Inflammatory macrophage (primary cell): ENCODE data around the gene MMP28.
"Not testable (repeated sequence)": the region's sequence is repeated elsewhere in the genome, so short reads cannot be mapped to it uniquely, and the experiment has no call there.

Source experiments
- DNase-seq, 2 donors: peaks; one replicate each; pipeline ENCODE4 v3.0.0-alpha.2; 2020 to 2022

The MMP28 gene

GRCh38 chr17:35765756-35766488, 29.5 kb downstream of the MMP28 start:
- DNase-seq, result no peak

- no peak for DNase-seq
Measured at GRCh38 chr17:35765086-35765710, 30.2 kb downstream of the MMP28 start.

GRCh38 chr17:35764123-35764991, 31.1 kb downstream of the MMP28 start:
- DNase-seq, result peak; percentile 83 to 88

- DNase-seq, result no peak
Measured at GRCh38 chr17:35763767-35764122, 31.7 kb downstream of the MMP28 start.

- no peak for DNase-seq
Measured at GRCh38 chr17:35761601-35762000, 33.8 kb downstream of the MMP28 start.

GRCh38 chr17:35760587-35760986, 34.9 kb downstream of the MMP28 start, which contains the start of gene C17orf50:
C17orf50 (plus strand) TSS chr17:35760887; CDS start chr17:35760942, 55 bp downstream.
- no peak for DNase-seq

GRCh38 chr17:35757243-35757642, 38.2 kb downstream of the MMP28 start:
- DNase-seq, result no peak

GRCh38 chr17:35752945-35753764, 42.3 kb downstream of the MMP28 start, which contains the start of gene GAS2L2:
GAS2L2 (minus strand) TSS chr17:35753239; CDS start chr17:35752850, 389 bp downstream.
- no peak for DNase-seq

- DNase-seq, result no peak
Measured at GRCh38 chr17:35752471-35752870, 43.0 kb downstream of the MMP28 start.

GRCh38 chr17:35751541-35751940, 43.9 kb downstream of the MMP28 start:
- DNase-seq, result not testable (repeated sequence)

GRCh38 chr17:35750526-35751395, 44.7 kb downstream of the MMP28 start:
- DNase-seq, result peak in 1 of 2 donors; percentile 14

- no peak for DNase-seq
Measured at GRCh38 chr17:35749560-35750412, 45.7 kb downstream of the MMP28 start.

GRCh38 chr17:35748979-35749378, 46.5 kb downstream of the MMP28 start:
- DNase-seq, result no peak

GRCh38 chr17:35748341-35748841, 47.0 kb downstream of the MMP28 start:
- no peak for DNase-seq

- peak; percentile 66 to 79 for DNase-seq
Measured at GRCh38 chr17:35747540-35748017, 47.9 kb downstream of the MMP28 start.

GRCh38 chr17:35745749-35746320, 49.6 kb downstream of the MMP28 start:
- DNase-seq, result no peak

- no peak for DNase-seq
Measured at GRCh38 chr17:35745246-35745645, 50.2 kb downstream of the MMP28 start.

GRCh38 chr17:35744830-35745229, 50.6 kb downstream of the MMP28 start:
- DNase-seq, result no peak

GRCh38 chr17:35743626-35744328, 51.7 kb downstream of the MMP28 start:
- peak; percentile 36 to 67 for DNase-seq
